Bronchial epithelial cell (primary cell): ENCODE results near the gene M1AP. TPM values are rescaled to one million over a fixed set of nuclear protein-coding genes. Genes with fewer than 3 reads are reported as not detected.
A peak's percentile ranks its signal among the peaks of the same experiment; 100 is the strongest.

Source experiments
- DNase-seq: peaks from one replicate; pipeline ENCODE4 v3.0.0-alpha.2; 2010; ENCODE audit warnings: low read depth
- FAIRE-seq: peaks from 2 replicates; lab custom pipeline; 2011; peaks lifted over from hg19 to GRCh38; lab: Jason Lieb, UNC
- H3K27me3 ChIP-seq: 2 replicates; pipeline ENCODE4 v1.5.1; 2011; ENCODE audit warnings: low read length; ENCODE audit not compliant: control insufficient read depth, insufficient read depth
- H3K36me3 ChIP-seq: 2 replicates; pipeline ENCODE4 v1.5.1; 2011; ENCODE audit warnings: low read length; ENCODE audit not compliant: control insufficient read depth, insufficient read depth
- H3K4me3 ChIP-seq: 2 replicates; pipeline ENCODE4 v1.5.1; 2011; ENCODE audit warnings: mild to moderate bottlenecking, low read depth, low read length, control low read depth
- CTCF ChIP-seq: IDR thresholded peaks from 2 replicates; pipeline ENCODE4 v1.5.1; 2011; ENCODE audit warnings: mild to moderate bottlenecking, moderate library complexity, low read length, control low read depth, inconsistent platforms; ENCODE audit not compliant: insufficient read depth, severe bottlenecking
- total RNA-seq: library from RNA; depleted of rRNA; stranded (reverse); fragments of >200 nt; gene quantifications from 2 replicates; pipeline ENCODE4 v1.2.1, GENCODE V29; 2014

Gene M1AP
- total RNA-seq, 1 donor from 2014 or later: 0.53 TPM

- Histone ChIP-seq H3K36me3 (no peaks in the 10 kb centered on the region), H3K4me3 (no peak overlapping the region), H3K27me3 (no peaks in the 10 kb centered on the region)
- DNase-seq: no peak
- no peak for TF ChIP-seq CTCF
- no peak for FAIRE-seq
Observed at GRCh38 chr2:74556159-74556558, 92.0 kb downstream of the M1AP start.

GRCh38 chr2:74555610-74556103, 92.5 kb downstream of the M1AP start:
- TF ChIP-seq CTCF: no peak
- no peak for FAIRE-seq
- Histone ChIP-seq H3K27me3 (no peaks in the 10 kb centered on the region), H3K36me3 (no peaks in the 10 kb centered on the region), H3K4me3 (no peak overlapping the region)
- no peak for DNase-seq

- Histone ChIP-seq H3K4me3 (peak overlapping the region; percentile 37), H3K36me3 (no peaks in the 10 kb centered on the region), H3K27me3 (no peaks in the 10 kb centered on the region)
- FAIRE-seq (no peak), DNase-seq (no peak)
- no peak for TF ChIP-seq CTCF
Observed at GRCh38 chr2:74554820-74555531, 93.2 kb downstream of the M1AP start.

GRCh38 chr2:74553892-74554819, 94.0 kb downstream of the M1AP start, which contains the start of the genes DOK1 and LOXL3:
DOK1 (plus strand) TSS chr2:74554720; CDS start chr2:74554755, 35 bp downstream.
LOXL3 (minus strand) TSS chr2:74553942; CDS start chr2:74552634, 1,308 bp downstream.
- peak within 1 kb of the TSS; percentile 37 for H3K4me3 ChIP-seq
- DNase-seq: no peak
- no peak for FAIRE-seq
- TF ChIP-seq CTCF: no peak
- no peaks in the 10 kb centered on the region for H3K27me3 ChIP-seq
- H3K36me3 ChIP-seq: no peaks in the 10 kb centered on the region

- FAIRE-seq: no peak
- H3K27me3 ChIP-seq: no peaks in the 10 kb centered on the region
- TF ChIP-seq CTCF: no peak
- DNase-seq: no peak
- no peak overlapping the region for H3K4me3 ChIP-seq
- no peaks in the 10 kb centered on the region for H3K36me3 ChIP-seq
Observed at GRCh38 chr2:74552914-74553811, 95.0 kb downstream of the M1AP start.
